Measurements from ENCODE around the gene DQX1. TPM values are rescaled to one million over a fixed set of nuclear protein-coding genes. Genes with fewer than 3 reads are reported as not detected.
A peak's percentile ranks its signal among the peaks of the same experiment; 100 is the strongest.

The DQX1 gene
- total and polyA plus RNA-seq, 2 of the 4 experiments (the other 2 are of a cell fraction), result 0.07 TPM; not detected in 1

DNA sequence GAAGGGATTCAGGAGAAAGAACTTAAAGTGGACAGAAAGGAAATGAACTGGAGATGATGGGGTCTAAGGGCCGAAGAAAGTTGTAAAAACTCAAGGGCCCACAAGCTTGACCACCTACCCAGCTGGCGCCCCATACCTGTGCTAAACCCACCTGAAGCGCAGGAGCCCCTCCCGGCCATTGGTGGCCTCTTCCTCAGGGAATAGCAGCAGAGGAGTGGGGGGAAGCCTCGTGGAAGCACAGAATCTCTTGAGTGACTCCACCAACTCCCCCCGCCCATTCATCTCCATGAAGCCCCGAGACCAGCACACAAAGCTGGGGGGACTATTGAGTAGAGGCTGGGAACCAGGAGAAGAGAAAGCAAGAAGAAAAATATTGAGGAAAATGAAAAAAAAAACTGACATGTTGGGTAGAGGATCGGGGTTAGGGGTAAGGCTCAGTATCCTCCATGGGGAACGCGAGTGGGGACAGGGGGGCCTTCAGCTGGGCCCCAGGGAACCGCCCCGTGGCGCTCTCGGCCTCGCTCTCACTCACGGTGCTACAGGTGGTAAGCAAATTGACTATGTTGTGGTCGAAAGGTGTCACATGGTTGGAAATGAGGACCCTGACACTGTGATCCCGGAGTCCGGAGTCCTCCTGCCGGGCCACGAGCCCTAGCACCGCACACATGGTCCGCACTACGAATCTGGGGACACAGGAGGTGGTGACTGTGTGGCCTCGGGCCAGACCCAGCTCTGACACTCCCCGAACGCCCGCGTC is 2.7 kb upstream of the DQX1 start:
- no peaks in the 10 kb centered on the region for H3K27me3 ChIP-seq (ENCODE audit: control insufficient read depth, insufficient read depth, low read length)
- BruUV-seq (replicated peaks), result TSS peak; percentile 57
- H2BK20ac ChIP-seq (ENCODE audit: low read depth, low read length), result no peak overlapping the region
- CTCF ChIA-PET, result interaction anchor here (0.6 kb wide), 1 partner anchor 55 kb away, joined by 4 read pairs; no protein-coding TSS in a partner anchor
- TF ChIP-seq MXI1 (IDR thresholded peaks at IDR 0.05; ENCODE audit: borderline replicate concordance, low read depth, low read length) (peak; percentile 28; the same call in 1 of the 2 replicates), BHLHE40 (IDR thresholded peaks at IDR 0.05; ENCODE audit: low read depth, low read length) (no peak)
- peaks cover 32 to 57% of the 10 kb centered on the region in 2 experiments for H3K79me1 ChIP-seq (ENCODE audit: low read depth in 1 of 2, low read length in 2 of 2)
- peak overlapping the region; percentile 88 for H3K23ac ChIP-seq (ENCODE audit: low read depth, low read length)
- H2AK5ac ChIP-seq (ENCODE audit: low read depth, low read length), result peak overlapping the region; percentile 96
- dilution Hi-C loops (cut with HindIII; ENCODE audit: low sequenced_read_pairs, unreplicated experiment), result no loop called here
- H3K9ac ChIP-seq (ENCODE audit: low read depth, low read length), result peak overlapping the region; percentile 93
- peak overlapping the region; percentile 79 for H4K91ac ChIP-seq (ENCODE audit: insufficient read depth, low read depth, low read length)
- POLR2A ChIA-PET (ENCODE audit: unreplicated experiment), result interaction anchor here (0.5 kb wide), 1 partner anchor 120 kb away, joined by 4 read pairs; no protein-coding TSS in a partner anchor
- H3K36me3 ChIP-seq (ENCODE audit: control insufficient read depth, insufficient read depth, low read length), result peaks cover 38% of the 10 kb centered on the region
- peak overlapping the region; percentile 55 for H4K5ac ChIP-seq (ENCODE audit: low read depth, low read length)
- H2BK5ac ChIP-seq (ENCODE audit: low read depth, low read length, poor library complexity, severe bottlenecking), result peak overlapping the region; percentile 73
- peak overlapping the region; percentile 100 for H2AK9ac ChIP-seq (replicated peaks; ENCODE audit: low read depth, low read length, poor library complexity)
- no peak overlapping the region for H2BK15ac ChIP-seq (ENCODE audit: low read depth, low read length)
- H3K4me2 ChIP-seq (ENCODE audit: low read depth, low read length), result peak overlapping the region; percentile 95
- H3K18ac ChIP-seq (ENCODE audit: low read depth, low read length), result no peak overlapping the region
- peaks cover 19% of the 10 kb centered on the region for H3K9me1 ChIP-seq (ENCODE audit: insufficient read depth, low read length)
- peaks cover 13% of the 10 kb centered on the region for H4K20me1 ChIP-seq (ENCODE audit: insufficient read depth, low read length)
- peak overlapping the region; percentile 93 for H3K4me3 ChIP-seq (ENCODE audit: insufficient read depth, low read depth, low read length)
- H3K9me3 ChIP-seq (ENCODE audit: control insufficient read depth, insufficient read depth, low read length), result no peaks in the 10 kb centered on the region
- intact Hi-C loops (cut with micrococcal nuclease), result loop anchor here (1.0 to 2.0 kb wide), 3 partner anchors 45 to 59 kb away; partner anchors contain the start of gene TTC31
- ATAC-seq (ENCODE audit: low read depth), result no peak
- peak overlapping the region; percentile 85 for H3K27ac ChIP-seq (ENCODE audit: insufficient read depth, low read length)
- peak overlapping the region; percentile 90 for H3K4ac ChIP-seq (ENCODE audit: low read depth, low read length)
- WGBS, 2 experiments (ENCODE audit: extremely low coverage in 2 of 2, insufficient read length in 1 of 2), result 1% methylated on average over 16 of the region's 29 CpGs; no CpG with 5 or more reads in 1 of the 2 experiments
- peak overlapping the region; percentile 78 to 95 for H4K8ac ChIP-seq (ENCODE audit: low read depth in 2 of 2, low read length in 2 of 2)
- no peak for DNase-seq
- in situ Hi-C loops (cut with MboI; ENCODE audit: low sequenced_read_pairs), result no loop called here
- peak overlapping the region; percentile 99 for H2AFZ ChIP-seq (replicated peaks; ENCODE audit: low read length, poor library complexity)
- peak overlapping the region; percentile 95 for H3K14ac ChIP-seq (replicated peaks; ENCODE audit: low read depth, low read length)
- peak overlapping the region; percentile 49; the same call in 1 of the 2 replicates for H2BK120ac ChIP-seq (ENCODE audit: low read depth, low read length)
- H3K4me1 ChIP-seq (ENCODE audit: control insufficient read depth, insufficient read depth, low read length), result peaks cover 12% of the 10 kb centered on the region
- H3K56ac ChIP-seq (ENCODE audit: extremely low read depth, insufficient read depth, low read length), result peak overlapping the region; percentile 92

Measured in IMR-90 (cell line).